ENCODE data around the gene SLC29A2.

The SLC29A2 gene

GRCh38 chr11:66333220-66333877 is 38.2 kb downstream of the SLC29A2 start:
- DNase-seq = no peak

GRCh38 chr11:66332371-66333219 is 39.0 kb downstream of the SLC29A2 start:
- H3K27me3 ChIP-seq (replicated peaks in 2 of 5; ENCODE audit: control insufficient read depth in 4 of 5, insufficient read depth in 5 of 5, low read length in 4 of 5) = peaks cover 0 to 2% (median 0%) of the 10 kb centered on the region in 5 experiments
- CTCF ChIA-PET = interaction anchor here (0.6 to 7.3 kb wide), 4 partner anchors 12 to 76 kb away, joined by 3 to 86 read pairs (median 24); partner anchors contain the start of genes B4GAT1, BRMS1 and CD248
- no peak overlapping the region for H3K27ac ChIP-seq (ENCODE audit: insufficient read depth in 1 of 2, low read depth in 1 of 2, low read length in 2 of 2, poor library complexity in 1 of 2, severe bottlenecking in 2 of 2)
- no peak for DNase-seq
- WGBS (ENCODE audit: insufficient coverage) = 100% methylated on average over 11 of the region's 18 CpGs
- no peaks in the 10 kb centered on the region for H3K9me3 ChIP-seq (ENCODE audit: control extremely low read depth in 1 of 5, control insufficient read depth in 4 of 5, insufficient read depth in 2 of 5, low read depth in 1 of 5, low read length in 4 of 5)
- H3K36me3 ChIP-seq (ENCODE audit: control insufficient read depth in 4 of 4, insufficient read depth in 4 of 4, low read length in 3 of 4) = peaks cover 0 to 6% (median 2%) of the 10 kb centered on the region in 4 experiments
- H3K4me3 ChIP-seq (ENCODE audit: control insufficient read depth in 1 of 7, extremely low read depth in 1 of 7, insufficient read depth in 4 of 7, low read depth in 2 of 7, low read length in 6 of 7) = no peak overlapping the region
- H3K4me1 ChIP-seq (ENCODE audit: control extremely low read depth in 1 of 4, control insufficient read depth in 4 of 4, insufficient read depth in 4 of 4, low read length in 3 of 4) = peaks cover 0 to 31% (median 30%) of the 10 kb centered on the region in 4 experiments
- POLR2A ChIA-PET = interaction anchor here (1.1 to 1.3 kb wide), 2 partner anchors 20 to 21 kb away, joined by 3 read pairs; no protein-coding TSS in a partner anchor

More at GRCh38 chr11:66333220-66333877, 38.2 kb downstream of the SLC29A2 start:
- Histone ChIP-seq H3K27ac (ENCODE audit: insufficient read depth in 1 of 2, low read depth in 1 of 2, low read length in 2 of 2, poor library complexity in 1 of 2, severe bottlenecking in 2 of 2) (no peak overlapping the region), H3K4me3 (ENCODE audit: control insufficient read depth in 1 of 7, extremely low read depth in 1 of 7, insufficient read depth in 4 of 7, low read depth in 2 of 7, low read length in 6 of 7) (no peak overlapping the region), H3K27me3 (replicated peaks in 2 of 5; ENCODE audit: control insufficient read depth in 4 of 5, insufficient read depth in 5 of 5, low read length in 4 of 5) (peaks cover 0 to 2% (median 0%) of the 10 kb centered on the region in 5 experiments), H3K4me1 (ENCODE audit: control extremely low read depth in 1 of 4, control insufficient read depth in 4 of 4, insufficient read depth in 4 of 4, low read length in 3 of 4) (peaks cover 0 to 26% (median 25%) of the 10 kb centered on the region in 4 experiments), H3K36me3 (ENCODE audit: control insufficient read depth in 4 of 4, insufficient read depth in 4 of 4, low read length in 3 of 4) (peaks cover 2 to 12% (median 9%) of the 10 kb centered on the region in 4 experiments), H3K9me3 (ENCODE audit: control extremely low read depth in 1 of 5, control insufficient read depth in 4 of 5, insufficient read depth in 2 of 5, low read depth in 1 of 5, low read length in 4 of 5) (no peaks in the 10 kb centered on the region)
- ChIA-PET CTCF (interaction anchor here (1.5 to 7.3 kb wide), 5 partner anchors 11 to 46 kb away, joined by 3 to 86 read pairs (median 14); partner anchors contain the start of genes B4GAT1, BRMS1 and CD248), POLR2A (no interaction called here)
- WGBS (ENCODE audit: insufficient coverage) = 86% methylated on average over 14 of the region's 19 CpGs

GRCh38 chr11:66331542-66332370 is 39.8 kb downstream of the SLC29A2 start:
- Histone ChIP-seq H3K27ac (ENCODE audit: insufficient read depth in 1 of 2, low read depth in 1 of 2, low read length in 2 of 2, poor library complexity in 1 of 2, severe bottlenecking in 2 of 2) (no peak overlapping the region), H3K4me1 (ENCODE audit: control extremely low read depth in 1 of 4, control insufficient read depth in 4 of 4, insufficient read depth in 4 of 4, low read length in 3 of 4) (peaks cover 0 to 32% (median 25%) of the 10 kb centered on the region in 4 experiments), H3K36me3 (ENCODE audit: control insufficient read depth in 4 of 4, insufficient read depth in 4 of 4, low read length in 3 of 4) (no peaks in the 10 kb centered on the region), H3K27me3 (replicated peaks in 2 of 5; ENCODE audit: control insufficient read depth in 4 of 5, insufficient read depth in 5 of 5, low read length in 4 of 5) (peaks cover 0 to 2% (median 0%) of the 10 kb centered on the region in 5 experiments), H3K4me3 (ENCODE audit: control insufficient read depth in 1 of 7, extremely low read depth in 1 of 7, insufficient read depth in 4 of 7, low read depth in 2 of 7, low read length in 6 of 7) (no peak overlapping the region), H3K9me3 (ENCODE audit: control extremely low read depth in 1 of 5, control insufficient read depth in 4 of 5, insufficient read depth in 2 of 5, low read depth in 1 of 5, low read length in 4 of 5) (no peaks in the 10 kb centered on the region)
- no peak for DNase-seq
- CTCF ChIA-PET = interaction anchor here (0.9 to 7.3 kb wide), 4 partner anchors 12 to 33 kb away, joined by 3 to 86 read pairs (median 24); partner anchors contain the start of genes B4GAT1, BRMS1 and CD248
- POLR2A ChIA-PET = interaction anchor here (1.1 to 1.3 kb wide), 2 partner anchors 19 to 20 kb away, joined by 3 read pairs; no protein-coding TSS in a partner anchor
- 95% methylated on average over 10 of the region's 12 CpGs for WGBS (ENCODE audit: insufficient coverage)

GRCh38 chr11:66330931-66331330 is 40.6 kb downstream of the SLC29A2 start:
- POLR2A ChIA-PET = interaction anchor here (1.3 kb wide), 1 partner anchor 19 kb away, joined by 3 read pairs; no protein-coding TSS in a partner anchor
- H3K4me3 ChIP-seq (ENCODE audit: control insufficient read depth in 1 of 7, extremely low read depth in 1 of 7, insufficient read depth in 4 of 7, low read depth in 2 of 7, low read length in 6 of 7) = no peak overlapping the region
- H3K27me3 ChIP-seq (replicated peaks in 2 of 5; ENCODE audit: control insufficient read depth in 4 of 5, insufficient read depth in 5 of 5, low read length in 4 of 5) = peaks cover 0 to 2% (median 0%) of the 10 kb centered on the region in 5 experiments
- no peaks in the 10 kb centered on the region for H3K36me3 ChIP-seq (ENCODE audit: control insufficient read depth in 4 of 4, insufficient read depth in 4 of 4, low read length in 3 of 4)
- WGBS (ENCODE audit: insufficient coverage) = 93% methylated on average over 8 of the region's 10 CpGs
- DNase-seq = no peak
- no peak overlapping the region for H3K27ac ChIP-seq (ENCODE audit: insufficient read depth in 1 of 2, low read depth in 1 of 2, low read length in 2 of 2, poor library complexity in 1 of 2, severe bottlenecking in 2 of 2)
- CTCF ChIA-PET = interaction anchor here (0.9 to 7.3 kb wide), 4 partner anchors 13 to 32 kb away, joined by 3 to 86 read pairs (median 24); partner anchors contain the start of genes B4GAT1, BRMS1 and CD248
- H3K9me3 ChIP-seq (ENCODE audit: control extremely low read depth in 1 of 5, control insufficient read depth in 4 of 5, insufficient read depth in 2 of 5, low read depth in 1 of 5, low read length in 4 of 5) = no peaks in the 10 kb centered on the region
- H3K4me1 ChIP-seq (ENCODE audit: control extremely low read depth in 1 of 4, control insufficient read depth in 4 of 4, insufficient read depth in 4 of 4, low read length in 3 of 4) = peaks cover 0 to 32% (median 25%) of the 10 kb centered on the region in 4 experiments

GRCh38 chr11:66329165-66329673 is 42.3 kb downstream of the SLC29A2 start:
- Histone ChIP-seq H3K27ac (ENCODE audit: insufficient read depth in 1 of 2, low read depth in 1 of 2, low read length in 2 of 2, poor library complexity in 1 of 2, severe bottlenecking in 2 of 2) (no peak overlapping the region), H3K36me3 (ENCODE audit: control insufficient read depth in 4 of 4, insufficient read depth in 4 of 4, low read length in 3 of 4) (no peaks in the 10 kb centered on the region), H3K27me3 (replicated peaks in 2 of 5; ENCODE audit: control insufficient read depth in 4 of 5, insufficient read depth in 5 of 5, low read length in 4 of 5) (no peaks in the 10 kb centered on the region), H3K4me3 (ENCODE audit: control insufficient read depth in 1 of 7, extremely low read depth in 1 of 7, insufficient read depth in 4 of 7, low read depth in 2 of 7, low read length in 6 of 7) (no peak overlapping the region), H3K4me1 (ENCODE audit: control extremely low read depth in 1 of 4, control insufficient read depth in 4 of 4, insufficient read depth in 4 of 4, low read length in 3 of 4) (peaks cover 0 to 37% (median 24%) of the 10 kb centered on the region in 4 experiments), H3K9me3 (ENCODE audit: control extremely low read depth in 1 of 5, control insufficient read depth in 4 of 5, insufficient read depth in 2 of 5, low read depth in 1 of 5, low read length in 4 of 5) (no peaks in the 10 kb centered on the region)
- DNase-seq = no peak
- ChIA-PET POLR2A (interaction anchor here (0.9 kb wide), 1 partner anchor 17 kb away, joined by 3 read pairs; no protein-coding TSS in a partner anchor), CTCF (interaction anchor here (0.7 to 7.3 kb wide), 6 partner anchors 9 to 48 kb away, joined by 3 to 86 read pairs (median 6); partner anchors contain the start of gene CD248)
- WGBS (ENCODE audit: insufficient coverage) = 100% methylated on average over 2 of the region's 3 CpGs

Measured in common myeloid progenitor, CD34-positive (primary cell).